ENCODE results near the gene KRTAP20-4. TPM values are rescaled to one million over a fixed set of nuclear protein-coding genes. Genes with fewer than 3 reads are reported as not detected.

KRTAP20-4 gene
- total and polyA plus RNA-seq, 4 donors: not detected

DNA sequence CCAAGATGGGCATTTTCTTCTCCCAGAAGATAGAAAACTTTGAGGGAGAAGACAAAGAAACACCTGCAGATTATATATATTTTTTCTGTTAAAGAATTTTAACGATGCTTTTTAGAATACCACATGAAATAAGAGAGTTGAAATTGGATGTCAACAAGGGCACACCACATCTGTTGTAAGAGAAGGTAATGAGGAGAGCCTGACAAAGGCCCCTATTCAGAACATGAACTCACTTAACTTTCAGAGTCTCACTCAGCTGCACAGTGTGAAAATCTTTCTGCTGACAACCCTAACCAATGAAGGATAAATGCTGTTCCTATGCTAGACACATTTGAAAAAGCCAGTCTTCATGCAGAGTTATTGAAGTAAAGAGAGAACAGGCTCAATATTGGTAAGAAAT lies 37.6 kb upstream of the KRTAP20-4 start:
- ATAC-seq (ENCODE audit: insufficient read depth, low FRiP score): no peak
- Histone ChIP-seq H3K27ac (ENCODE audit: low read depth in 1 of 2, low read length in 1 of 2) (no peak overlapping the region), H3K4me1 (ENCODE audit: control insufficient read depth in 5 of 5, insufficient read depth in 5 of 5, low read length in 5 of 5) (no peaks in the 10 kb centered on the region), H3K36me3 (ENCODE audit: control insufficient read depth in 4 of 4, insufficient read depth in 4 of 4, low read length in 4 of 4) (no peaks in the 10 kb centered on the region), H3K4me3 (no peak overlapping the region), H3K27me3 (ENCODE audit: control insufficient read depth in 3 of 3, insufficient read depth in 3 of 3, low read length in 2 of 3) (no peaks in the 10 kb centered on the region), H3K9ac (ENCODE audit: insufficient read depth in 1 of 2, low read length in 2 of 2) (no peak overlapping the region), H3K9me3 (ENCODE audit: control insufficient read depth in 4 of 4, insufficient read depth in 3 of 4, low read length in 3 of 4) (no peaks in the 10 kb centered on the region)
- 68 to 85% methylated on average over 1 of the region's 1 CpG for WGBS, 2 donors
- TF ChIP-seq, protein P1, sequence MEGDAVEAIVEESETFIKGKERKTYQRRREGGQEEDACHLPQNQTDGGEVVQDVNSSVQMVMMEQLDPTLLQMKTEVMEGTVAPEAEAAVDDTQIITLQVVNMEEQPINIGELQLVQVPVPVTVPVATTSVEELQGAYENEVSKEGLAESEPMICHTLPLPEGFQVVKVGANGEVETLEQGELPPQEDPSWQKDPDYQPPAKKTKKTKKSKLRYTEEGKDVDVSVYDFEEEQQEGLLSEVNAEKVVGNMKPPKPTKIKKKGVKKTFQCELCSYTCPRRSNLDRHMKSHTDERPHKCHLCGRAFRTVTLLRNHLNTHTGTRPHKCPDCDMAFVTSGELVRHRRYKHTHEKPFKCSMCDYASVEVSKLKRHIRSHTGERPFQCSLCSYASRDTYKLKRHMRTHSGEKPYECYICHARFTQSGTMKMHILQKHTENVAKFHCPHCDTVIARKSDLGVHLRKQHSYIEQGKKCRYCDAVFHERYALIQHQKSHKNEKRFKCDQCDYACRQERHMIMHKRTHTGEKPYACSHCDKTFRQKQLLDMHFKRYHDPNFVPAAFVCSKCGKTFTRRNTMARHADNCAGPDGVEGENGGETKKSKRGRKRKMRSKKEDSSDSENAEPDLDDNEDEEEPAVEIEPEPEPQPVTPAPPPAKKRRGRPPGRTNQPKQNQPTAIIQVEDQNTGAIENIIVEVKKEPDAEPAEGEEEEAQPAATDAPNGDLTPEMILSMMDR (IDR thresholded peaks at IDR 0.05; ENCODE audit: control extremely low read depth, extremely low read depth): no peak
- no peak for DNase-seq

- TF ChIP-seq, protein P1 (IDR thresholded peaks at IDR 0.05; ENCODE audit: control extremely low read depth, extremely low read depth): no peak
- Histone ChIP-seq H3K9ac (ENCODE audit: insufficient read depth in 1 of 2, low read length in 2 of 2) (no peak within 1 kb of the TSS), H3K4me1 (ENCODE audit: control insufficient read depth in 5 of 5, insufficient read depth in 5 of 5, low read length in 5 of 5) (no peaks in the 10 kb centered on the region), H3K4me3 (no peak within 1 kb of the TSS), H3K9me3 (ENCODE audit: control insufficient read depth in 4 of 4, insufficient read depth in 3 of 4, low read length in 3 of 4) (no peaks in the 10 kb centered on the region), H3K27me3 (ENCODE audit: control insufficient read depth in 3 of 3, insufficient read depth in 3 of 3, low read length in 2 of 3) (no peaks in the 10 kb centered on the region), H3K27ac (ENCODE audit: low read depth in 1 of 2, low read length in 1 of 2) (no peak within 1 kb of the TSS), H3K36me3 (ENCODE audit: control insufficient read depth in 4 of 4, insufficient read depth in 4 of 4, low read length in 4 of 4) (no peaks in the 10 kb centered on the region)
- ATAC-seq (ENCODE audit: insufficient read depth, low FRiP score): no peak
- DNase-seq: no peak
These were observed 30.1 kb upstream of the KRTAP20-4 start, which contains the start of gene KRTAP22-2 for GRCh38 chr21:30590297-30590696. TSS of gene KRTAP22-2 (minus strand) at chr21:30590397.

DNA sequence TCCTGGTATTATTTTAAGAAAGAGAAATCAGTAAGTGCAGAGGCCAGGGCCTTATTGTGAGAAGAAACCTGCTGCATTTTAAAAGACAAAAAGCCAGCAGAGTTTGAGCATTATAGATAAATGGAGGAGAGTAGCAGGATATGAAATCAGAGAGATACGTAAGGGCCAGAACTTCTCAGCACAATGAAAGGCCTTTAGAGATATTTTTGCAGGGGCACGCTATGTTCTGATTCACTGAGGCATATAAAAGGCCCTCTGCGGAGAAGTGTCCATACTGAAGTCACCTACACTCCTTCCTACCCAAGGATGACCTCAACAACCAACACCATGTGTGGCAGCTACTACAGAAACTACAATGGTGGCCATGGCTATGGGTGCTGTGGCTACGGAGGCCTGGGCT lies 28.3 kb upstream of the KRTAP20-4 start, which contains the start of gene KRTAP6-3:
TSS of gene KRTAP6-3 (plus strand) at position 301 of the 400 bp plus-strand sequence. CDS start at position 307, 6 bp downstream.
- Histone ChIP-seq H3K27me3 (ENCODE audit: control insufficient read depth in 3 of 3, insufficient read depth in 3 of 3, low read length in 2 of 3) (no peaks in the 10 kb centered on the region), H3K36me3 (ENCODE audit: control insufficient read depth in 4 of 4, insufficient read depth in 4 of 4, low read length in 4 of 4) (no peaks in the 10 kb centered on the region), H3K27ac (ENCODE audit: low read depth in 1 of 2, low read length in 1 of 2) (no peak within 1 kb of the TSS), H3K9ac (ENCODE audit: insufficient read depth in 1 of 2, low read length in 2 of 2) (no peak within 1 kb of the TSS), H3K4me3 (no peak within 1 kb of the TSS), H3K9me3 (ENCODE audit: control insufficient read depth in 4 of 4, insufficient read depth in 3 of 4, low read length in 3 of 4) (no peaks in the 10 kb centered on the region), H3K4me1 (ENCODE audit: control insufficient read depth in 5 of 5, insufficient read depth in 5 of 5, low read length in 5 of 5) (no peaks in the 10 kb centered on the region)
- WGBS, 2 donors: 93 to 95% methylated on average over 4 of the region's 4 CpGs
- ATAC-seq (ENCODE audit: insufficient read depth, low FRiP score) (no peak), DNase-seq (no peak)
- TF ChIP-seq, protein P1 (IDR thresholded peaks at IDR 0.05; ENCODE audit: control extremely low read depth, extremely low read depth): no peak

- WGBS, 2 donors: 95 to 99% methylated on average over 6 of the region's 6 CpGs
- ATAC-seq (ENCODE audit: insufficient read depth, low FRiP score) (no peak), DNase-seq (no peak)
- H3K4me1 ChIP-seq (ENCODE audit: control insufficient read depth in 5 of 5, insufficient read depth in 5 of 5, low read length in 5 of 5): no peaks in the 10 kb centered on the region
- H3K36me3 ChIP-seq (ENCODE audit: control insufficient read depth in 4 of 4, insufficient read depth in 4 of 4, low read length in 4 of 4): no peaks in the 10 kb centered on the region
- TF ChIP-seq, protein P1 (IDR thresholded peaks at IDR 0.05; ENCODE audit: control extremely low read depth, extremely low read depth): no peak
- no peaks in the 10 kb centered on the region for H3K9me3 ChIP-seq (ENCODE audit: control insufficient read depth in 4 of 4, insufficient read depth in 3 of 4, low read length in 3 of 4)
- no peak within 1 kb of the TSS for H3K4me3 ChIP-seq
- no peak within 1 kb of the TSS for H3K27ac ChIP-seq (ENCODE audit: low read depth in 1 of 2, low read length in 1 of 2)
- no peak within 1 kb of the TSS for H3K9ac ChIP-seq (ENCODE audit: insufficient read depth in 1 of 2, low read length in 2 of 2)
- no peaks in the 10 kb centered on the region for H3K27me3 ChIP-seq (ENCODE audit: control insufficient read depth in 3 of 3, insufficient read depth in 3 of 3, low read length in 2 of 3)
These were observed 21.6 kb upstream of the KRTAP20-4 start, which contains the start of gene KRTAP6-2 for GRCh38 chr21:30598802-30599201. TSS of gene KRTAP6-2 (minus strand) at chr21:30598902. CDS start at chr21:30598874, 28 bp downstream.

Measured in lung (tissue), 12 donors.